Tibial nerve (tissue), 4 donors: ENCODE measurements around the gene CCDC61. TPM values are rescaled to one million over a fixed set of nuclear protein-coding genes. Genes with fewer than 3 reads are reported as not detected.

ENCODE experiments used
- DNase-seq, 2 donors: peaks; one replicate each; pipeline ENCODE4 v3.0.0-alpha.2; 2019; ENCODE audit warnings: low spot score in 2 of 2
- H3K27ac ChIP-seq, 4 donors: fragments of 200-600 bp; sonication (generic) in 3 of 4; one replicate each; pipeline ENCODE4 v1.5.1; 2017 to 2019; ENCODE audit warnings: mild to moderate bottlenecking in 1 of 4
- H3K27me3 ChIP-seq, 2 donors: fragments of 200-600 bp; sonication (generic) in 1 of 2; one replicate each; pipeline versions ENCODE4 v1.5.1 to v1.6.0; 2017 to 2019
- H3K36me3 ChIP-seq, 3 donors: fragments of 200-600 bp; sonication (generic); one replicate each; pipeline ENCODE4 v1.5.1; 2018 to 2019
- H3K4me1 ChIP-seq, 4 donors: fragments of 200-600 bp; sonication (generic) in 3 of 4; one replicate each; pipeline ENCODE4 v1.5.1; 2017 to 2019
- H3K4me3 ChIP-seq, 4 donors: fragments of 200-600 bp; sonication (generic) in 3 of 4; one replicate each; pipeline ENCODE4 v1.5.1; 2017 to 2019; ENCODE audit warnings: mild to moderate bottlenecking in 1 of 4, moderate library complexity in 1 of 4
- H3K9me3 ChIP-seq, 4 donors: fragments of 200-600 bp; sonication (generic) in 3 of 4; one replicate each; pipeline ENCODE4 v1.5.1; 2017 to 2019
- EP300 ChIP-seq, 2 donors: sonication (generic); formaldehyde crosslinking; IDR thresholded peaks; one replicate each; pipeline ENCODE4 v1.6.1; 2017; ENCODE audit warnings: antibody characterized with exemption in 2 of 2, mild to moderate bottlenecking in 1 of 2
- POLR2A ChIP-seq, 2 donors: fragments of 450-650 bp; IDR thresholded peaks; one replicate each; pipeline ENCODE4 v1.6.1; 2017; ENCODE audit warnings: antibody characterized with exemption in 2 of 2, mild to moderate bottlenecking in 2 of 2, moderate library complexity in 2 of 2
- WGBS, 2 donors: methylation state at CpG; one replicate each; pipeline ENCODE4 v1.1.5; 2018; 5-methylcytosine and 5-hydroxymethylcytosine counted together
- total RNA-seq, 4 donors: library from RNA; depleted of rRNA; stranded (reverse); fragments of >200 nt; gene quantifications; one replicate each; pipeline ENCODE4 v1.1.0, GENCODE V29; 2016
- TF ChIP-seq, protein P1 (sequence below), 5 experiments: fragments of 200-600 bp in 3 of 5; fragments of 450-650 bp in 2 of 5; sonication (generic) in 3 of 5; IDR thresholded peaks; one replicate each; pipeline ENCODE4 v1.5.1; 2016 to 2019; ENCODE audit warnings: antibody characterized with exemption in 5 of 5, mild to moderate bottlenecking in 3 of 5, moderate library complexity in 2 of 5

CCDC61 gene
- total RNA-seq, 4 donors from 2014 or later = 16.2 to 31.4 (median 21.3) TPM

- TF ChIP-seq, protein P1, sequence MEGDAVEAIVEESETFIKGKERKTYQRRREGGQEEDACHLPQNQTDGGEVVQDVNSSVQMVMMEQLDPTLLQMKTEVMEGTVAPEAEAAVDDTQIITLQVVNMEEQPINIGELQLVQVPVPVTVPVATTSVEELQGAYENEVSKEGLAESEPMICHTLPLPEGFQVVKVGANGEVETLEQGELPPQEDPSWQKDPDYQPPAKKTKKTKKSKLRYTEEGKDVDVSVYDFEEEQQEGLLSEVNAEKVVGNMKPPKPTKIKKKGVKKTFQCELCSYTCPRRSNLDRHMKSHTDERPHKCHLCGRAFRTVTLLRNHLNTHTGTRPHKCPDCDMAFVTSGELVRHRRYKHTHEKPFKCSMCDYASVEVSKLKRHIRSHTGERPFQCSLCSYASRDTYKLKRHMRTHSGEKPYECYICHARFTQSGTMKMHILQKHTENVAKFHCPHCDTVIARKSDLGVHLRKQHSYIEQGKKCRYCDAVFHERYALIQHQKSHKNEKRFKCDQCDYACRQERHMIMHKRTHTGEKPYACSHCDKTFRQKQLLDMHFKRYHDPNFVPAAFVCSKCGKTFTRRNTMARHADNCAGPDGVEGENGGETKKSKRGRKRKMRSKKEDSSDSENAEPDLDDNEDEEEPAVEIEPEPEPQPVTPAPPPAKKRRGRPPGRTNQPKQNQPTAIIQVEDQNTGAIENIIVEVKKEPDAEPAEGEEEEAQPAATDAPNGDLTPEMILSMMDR (IDR thresholded peaks at IDR 0.05) = no peak
- H3K4me1 ChIP-seq = peaks cover 0 to 28% (median 21%) of the 10 kb centered on the region in 4 donors
- H3K36me3 ChIP-seq = peaks cover 0 to 25% (median 0%) of the 10 kb centered on the region in 3 donors
- DNase-seq = no peak
- peaks cover 0 to 43% of the 10 kb centered on the region in 2 donors for H3K27me3 ChIP-seq
- H3K9me3 ChIP-seq = no peaks in the 10 kb centered on the region
- H3K27ac ChIP-seq = no peak overlapping the region
- H3K4me3 ChIP-seq = no peak overlapping the region
- WGBS, 2 donors = 95 to 96% methylated on average over 12 to 15 of the region's 15 CpGs
Observed at GRCh38 chr19:46017874-46018675, 22.8 kb downstream of the CCDC61 start.

DNA sequence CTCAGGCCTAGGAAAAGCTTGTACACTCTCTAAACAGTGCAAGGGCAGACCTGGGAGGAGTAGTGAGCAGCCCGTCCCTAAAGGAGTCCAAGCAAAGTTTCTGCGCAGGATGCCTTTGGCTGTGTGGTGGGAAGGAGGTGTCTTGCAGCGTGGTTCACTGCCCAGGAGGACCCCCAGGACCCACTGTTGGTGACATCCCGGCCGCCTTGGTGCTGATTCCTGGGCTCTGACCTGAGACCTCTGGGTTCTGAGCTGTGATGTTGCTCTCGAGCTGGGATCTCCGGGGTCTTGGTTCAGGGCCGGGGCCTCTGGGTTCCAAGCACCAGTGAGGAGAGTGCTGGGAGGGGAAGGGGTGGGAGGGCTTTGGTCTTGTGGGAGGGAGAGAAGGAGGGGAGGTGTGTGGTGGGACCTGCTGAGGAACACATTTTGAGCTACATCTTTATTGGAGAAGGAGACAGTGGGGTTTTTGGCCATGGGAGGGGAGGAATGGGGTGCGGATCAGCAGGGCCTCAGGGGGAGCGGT, 23.5 kb downstream of the CCDC61 start:
- peaks cover 0 to 25% (median 0%) of the 10 kb centered on the region in 3 donors for H3K36me3 ChIP-seq
- H3K9me3 ChIP-seq = no peaks in the 10 kb centered on the region
- H3K27me3 ChIP-seq = peaks cover 0 to 43% of the 10 kb centered on the region in 2 donors
- no peak for DNase-seq
- H3K27ac ChIP-seq = no peak overlapping the region
- TF ChIP-seq, protein P1 (IDR thresholded peaks at IDR 0.05) = no peak
- no peak for TF ChIP-seq EP300 (IDR thresholded peaks at IDR 0.05)
- TF ChIP-seq POLR2A (IDR thresholded peaks at IDR 0.05) = no peak
- WGBS, 2 donors = 88 to 97% methylated on average over 10 of the region's 10 CpGs
- H3K4me1 ChIP-seq = peaks cover 0 to 28% (median 21%) of the 10 kb centered on the region in 4 donors
- H3K4me3 ChIP-seq = no peak overlapping the region

DNA sequence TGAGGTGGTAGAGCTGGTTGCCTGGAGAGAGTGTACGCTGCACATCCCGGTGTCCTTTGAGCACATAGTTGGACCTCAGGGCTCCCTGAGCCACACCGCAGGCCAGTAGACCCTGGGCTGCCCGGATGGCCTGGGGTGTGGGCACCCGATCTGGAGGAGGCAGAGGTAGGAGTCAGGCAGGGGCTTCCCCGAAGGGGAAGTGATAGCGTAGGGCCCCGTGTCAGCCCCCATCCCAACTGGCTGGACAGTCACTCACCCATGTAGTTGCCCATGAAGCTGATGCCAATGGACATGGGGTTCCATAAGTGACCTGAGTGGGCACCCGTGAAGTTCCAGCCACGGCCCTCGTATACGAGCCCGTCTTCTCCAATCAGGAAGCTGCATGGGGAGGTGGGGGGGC, 24.0 kb downstream of the CCDC61 start:
- no peak for TF ChIP-seq EP300 (IDR thresholded peaks at IDR 0.05)
- TF ChIP-seq POLR2A (IDR thresholded peaks at IDR 0.05) = no peak
- TF ChIP-seq, protein P1 (IDR thresholded peaks at IDR 0.05) = no peak
- H3K27ac ChIP-seq = no peak overlapping the region
- no peak for DNase-seq
- 75 to 87% methylated on average over 7 to 13 of the region's 13 CpGs for WGBS, 2 donors
- peaks cover 0 to 28% (median 21%) of the 10 kb centered on the region in 4 donors for H3K4me1 ChIP-seq
- H3K9me3 ChIP-seq = no peaks in the 10 kb centered on the region
- H3K27me3 ChIP-seq = peaks cover 0 to 45% of the 10 kb centered on the region in 2 donors
- peaks cover 0 to 25% (median 0%) of the 10 kb centered on the region in 3 donors for H3K36me3 ChIP-seq
- H3K4me3 ChIP-seq = no peak overlapping the region

DNA sequence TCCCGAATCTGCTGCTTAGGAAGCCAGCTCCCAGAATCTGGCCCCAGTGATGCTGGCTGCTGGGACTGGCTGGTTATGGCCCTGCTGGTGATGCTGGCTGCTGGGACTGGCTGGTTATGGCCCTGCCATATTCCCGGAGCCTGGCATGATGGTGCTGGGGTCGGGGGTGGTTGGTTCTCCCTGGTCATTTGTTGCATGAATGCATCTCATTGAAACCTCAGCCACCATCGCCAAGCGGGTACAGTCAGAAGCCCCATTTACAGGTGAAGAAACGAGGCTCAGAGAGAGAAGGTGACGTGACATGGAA, 25.5 kb downstream of the CCDC61 start:
- H3K4me1 ChIP-seq = peaks cover 0 to 13% (median 10%) of the 10 kb centered on the region in 4 donors
- H3K27me3 ChIP-seq = peaks cover 0 to 46% of the 10 kb centered on the region in 2 donors
- H3K4me3 ChIP-seq = no peak overlapping the region
- H3K9me3 ChIP-seq = no peaks in the 10 kb centered on the region
- H3K27ac ChIP-seq = no peak overlapping the region
- H3K36me3 ChIP-seq = peaks cover 0 to 25% (median 0%) of the 10 kb centered on the region in 3 donors
- DNase-seq = no peak
- TF ChIP-seq POLR2A (IDR thresholded peaks at IDR 0.05) = no peak
- TF ChIP-seq, protein P1 (IDR thresholded peaks at IDR 0.05) = no peak
- no peak for TF ChIP-seq EP300 (IDR thresholded peaks at IDR 0.05)
- WGBS, 2 donors = 86 to 88% methylated on average over 7 of the region's 7 CpGs

GRCh38 chr19:46021531-46022041, 26.3 kb downstream of the CCDC61 start:
- H3K4me3 ChIP-seq = no peak overlapping the region
- H3K9me3 ChIP-seq = no peaks in the 10 kb centered on the region
- H3K27ac ChIP-seq = no peak overlapping the region
- peaks cover 0 to 46% of the 10 kb centered on the region in 2 donors for H3K27me3 ChIP-seq
- TF ChIP-seq, protein P1 (IDR thresholded peaks at IDR 0.05) = no peak
- TF ChIP-seq EP300 (IDR thresholded peaks at IDR 0.05) (no peak), POLR2A (IDR thresholded peaks at IDR 0.05) (no peak)
- WGBS, 2 donors = 53 to 68% methylated on average over 11 of the region's 11 CpGs
- H3K36me3 ChIP-seq = peaks cover 0 to 25% (median 0%) of the 10 kb centered on the region in 3 donors
- peaks cover 0 to 6% (median 4%) of the 10 kb centered on the region in 4 donors for H3K4me1 ChIP-seq
- DNase-seq = no peak
